Mucosa of rectum (tissue), 2 donors: ENCODE measurements around the gene SSR1.
A peak's percentile ranks its signal among the peaks of the same experiment; 100 is the strongest.

ENCODE experiments used
- H3K27ac ChIP-seq, 2 donors: one replicate each; pipeline ENCODE4 v1.7.0; 2013; ENCODE audit warnings: inconsistent platforms in 2 of 2, low read depth in 2 of 2, low read length in 2 of 2
- H3K27me3 ChIP-seq, 2 donors: one replicate each; pipeline ENCODE4 v1.7.0; 2013; ENCODE audit warnings: low read length in 2 of 2; ENCODE audit not compliant: control insufficient read depth in 2 of 2, insufficient read depth in 2 of 2
- H3K36me3 ChIP-seq, 2 donors: one replicate each; pipeline ENCODE4 v1.7.0; 2013; ENCODE audit warnings: low read length in 2 of 2; ENCODE audit not compliant: control insufficient read depth in 2 of 2, insufficient read depth in 2 of 2
- H3K4me1 ChIP-seq, 2 donors: one replicate each; pipeline ENCODE4 v1.7.0; 2013; ENCODE audit warnings: low read length in 2 of 2, mild to moderate bottlenecking in 1 of 2; ENCODE audit not compliant: control insufficient read depth in 2 of 2, insufficient read depth in 2 of 2
- H3K4me3 ChIP-seq, 2 donors: one replicate each; pipeline ENCODE4 v1.7.0; 2013; ENCODE audit warnings: low read length in 2 of 2
- H3K9ac ChIP-seq, 2 donors: one replicate each; pipeline ENCODE4 v1.7.0; 2013; ENCODE audit warnings: low read length in 2 of 2, low read depth in 1 of 2, mild to moderate bottlenecking in 1 of 2
- H3K9me3 ChIP-seq, 2 donors: one replicate each; pipeline ENCODE4 v1.7.0; 2013; ENCODE audit warnings: low read length in 2 of 2; ENCODE audit not compliant: control insufficient read depth in 2 of 2
- donor health status: healthy.
- donor health status: Normal muscosa, but diverticular disease.

The SSR1 gene

GRCh38 chr6:7249946-7250643 lies 62.9 kb downstream of the SSR1 start:
- Histone ChIP-seq H3K36me3 (peaks cover 43 to 66% of the 10 kb centered on the region in 2 donors), H3K9me3 (no peaks in the 10 kb centered on the region), H3K27ac (no peak overlapping the region), H3K4me1 (no peaks in the 10 kb centered on the region), H3K27me3 (no peaks in the 10 kb centered on the region), H3K9ac (no peak overlapping the region), H3K4me3 (no peak overlapping the region)

GRCh38 chr6:7249391-7249790 lies 63.6 kb downstream of the SSR1 start:
- no peaks in the 10 kb centered on the region for H3K9me3 ChIP-seq
- H3K27me3 ChIP-seq = no peaks in the 10 kb centered on the region
- peaks cover 47 to 71% of the 10 kb centered on the region in 2 donors for H3K36me3 ChIP-seq

GRCh38 chr6:7247828-7248227 lies 65.2 kb downstream of the SSR1 start:
- no peaks in the 10 kb centered on the region for H3K27me3 ChIP-seq
- peaks cover 47 to 74% of the 10 kb centered on the region in 2 donors for H3K36me3 ChIP-seq
- no peak overlapping the region for H3K9ac ChIP-seq
- no peak overlapping the region for H3K4me3 ChIP-seq
- peaks cover 7% of the 10 kb centered on the region in 2 donors for H3K4me1 ChIP-seq
- H3K27ac ChIP-seq = no peak overlapping the region
- no peaks in the 10 kb centered on the region for H3K9me3 ChIP-seq

More at GRCh38 chr6:7249391-7249790, 63.6 kb downstream of the SSR1 start:
- Histone ChIP-seq H3K4me1 (no peaks in the 10 kb centered on the region), H3K4me3 (no peak overlapping the region), H3K27ac (no peak overlapping the region), H3K9ac (no peak overlapping the region)

- H3K36me3 ChIP-seq = peaks cover 42 to 70% of the 10 kb centered on the region in 2 donors
- H3K9me3 ChIP-seq = no peaks in the 10 kb centered on the region
- H3K4me1 ChIP-seq = peaks cover 13 to 14% of the 10 kb centered on the region in 2 donors
- H3K27ac ChIP-seq = no peak overlapping the region
- H3K9ac ChIP-seq = no peak overlapping the region
- H3K4me3 ChIP-seq = no peak overlapping the region
- H3K27me3 ChIP-seq = no peaks in the 10 kb centered on the region
Measured at GRCh38 chr6:7247179-7247456, 65.9 kb downstream of the SSR1 start.

- peaks cover 43 to 64% of the 10 kb centered on the region in 2 donors for H3K36me3 ChIP-seq
Measured at GRCh38 chr6:7246401-7247178, 66.4 kb downstream of the SSR1 start.

GRCh38 chr6:7245668-7246393 lies 67.2 kb downstream of the SSR1 start:
- Histone ChIP-seq H3K27me3 (no peaks in the 10 kb centered on the region), H3K27ac (no peak overlapping the region), H3K4me1 (peaks cover 20 to 21% of the 10 kb centered on the region in 2 donors), H3K4me3 (no peak overlapping the region), H3K9me3 (no peaks in the 10 kb centered on the region), H3K9ac (no peak overlapping the region), H3K36me3 (peaks cover 49 to 64% of the 10 kb centered on the region in 2 donors)

More at GRCh38 chr6:7246401-7247178, 66.4 kb downstream of the SSR1 start:
- no peaks in the 10 kb centered on the region for H3K9me3 ChIP-seq
- no peak overlapping the region for H3K27ac ChIP-seq
- H3K27me3 ChIP-seq = no peaks in the 10 kb centered on the region
- no peak overlapping the region for H3K9ac ChIP-seq
- peaks cover 18% of the 10 kb centered on the region in 2 donors for H3K4me1 ChIP-seq
- H3K4me3 ChIP-seq = no peak overlapping the region

GRCh38 chr6:7243179-7243981 lies 69.6 kb downstream of the SSR1 start:
- Histone ChIP-seq H3K36me3 (peaks cover 32 to 55% of the 10 kb centered on the region in 2 donors), H3K9ac (peak overlapping the region; percentile 15 to 56), H3K27ac (peak overlapping the region; percentile 79 to 81), H3K27me3 (no peaks in the 10 kb centered on the region), H3K9me3 (no peaks in the 10 kb centered on the region), H3K4me3 (no peak overlapping the region), H3K4me1 (peaks cover 21 to 23% of the 10 kb centered on the region in 2 donors)

- H3K9ac ChIP-seq = peak overlapping the region in 1 of 2 donors; percentile 56
- peaks cover 27 to 50% of the 10 kb centered on the region in 2 donors for H3K36me3 ChIP-seq
Measured at GRCh38 chr6:7242835-7243178, 70.2 kb downstream of the SSR1 start.

GRCh38 chr6:7241709-7242645 lies 71.0 kb downstream of the SSR1 start:
- Histone ChIP-seq H3K27ac (peak overlapping the region; percentile 79 to 81), H3K9ac (peak overlapping the region; percentile 41 to 56), H3K27me3 (no peaks in the 10 kb centered on the region), H3K4me3 (peak overlapping the region; percentile 3 to 25), H3K9me3 (no peaks in the 10 kb centered on the region), H3K36me3 (peaks cover 21 to 47% of the 10 kb centered on the region in 2 donors), H3K4me1 (peaks cover 21 to 24% of the 10 kb centered on the region in 2 donors)

More at GRCh38 chr6:7242835-7243178, 70.2 kb downstream of the SSR1 start:
- H3K4me1 ChIP-seq = peaks cover 21 to 24% of the 10 kb centered on the region in 2 donors
- H3K27ac ChIP-seq = peak overlapping the region; percentile 79 to 81
- H3K4me3 ChIP-seq = no peak overlapping the region
- H3K9me3 ChIP-seq = no peaks in the 10 kb centered on the region
- H3K27me3 ChIP-seq = no peaks in the 10 kb centered on the region
